Omental fat pad (tissue), 4 donors: Measurements from ENCODE around the gene CMIP. TPM values are rescaled to one million over a fixed set of nuclear protein-coding genes. Genes with fewer than 3 reads are reported as not detected.

Experiments
- ATAC-seq: fragments of 150-250 bp; one replicate; pipeline ENCODE4 v1.9.1; 2016; ENCODE audit warnings: mild to moderate bottlenecking, moderate library complexity; ENCODE audit not compliant: low FRiP score
- DNase-seq: peaks from one replicate; pipeline ENCODE4 v3.0.0-alpha.2; 2019; ENCODE audit warnings: low spot score
- CTCF ChIP-seq, 3 donors: fragments of 450-650 bp; IDR thresholded peaks; one replicate each; pipeline ENCODE4 v1.5.1; 2016 to 2017; ENCODE audit warnings: antibody characterized with exemption in 3 of 3, mild to moderate bottlenecking in 3 of 3, moderate library complexity in 2 of 3
- total RNA-seq, 4 donors: library from RNA; depleted of rRNA; stranded (reverse); fragments of >200 nt; gene quantifications; one replicate each; pipeline ENCODE4 v1.1.0, GENCODE V29; 2016

CMIP gene
- total RNA-seq, 4 donors from 2014 or later, result 15.8 to 52.8 (median 32.0) TPM

GRCh38 chr16:81744385-81744784 is 299.8 kb downstream of the CMIP start:
- no peak for TF ChIP-seq CTCF (IDR thresholded peaks at IDR 0.05)
- DNase-seq, result no peak
- no peak for ATAC-seq

GRCh38 chr16:81744911-81745310 is 300.3 kb downstream of the CMIP start:
- DNase-seq, result no peak
- TF ChIP-seq CTCF (IDR thresholded peaks at IDR 0.05), result no peak
- no peak for ATAC-seq

GRCh38 chr16:81745704-81746558 is 301.3 kb downstream of the CMIP start:
- TF ChIP-seq CTCF (IDR thresholded peaks at IDR 0.05), result no peak
- ATAC-seq (no peak), DNase-seq (no peak)

- TF ChIP-seq CTCF (IDR thresholded peaks at IDR 0.05), result no peak
- DNase-seq (no peak), ATAC-seq (no peak)
These were observed 302.0 kb downstream of the CMIP start for GRCh38 chr16:81746566-81746965.

GRCh38 chr16:81748476-81749198 is 304.0 kb downstream of the CMIP start:
- TF ChIP-seq CTCF (IDR thresholded peaks at IDR 0.05), result no peak
- ATAC-seq, result no peak
- DNase-seq, result no peak

GRCh38 chr16:81752225-81752875 is 307.7 kb downstream of the CMIP start:
- no peak for DNase-seq
- peak; percentile 46 for ATAC-seq
- no peak for TF ChIP-seq CTCF (IDR thresholded peaks at IDR 0.05)
